CD4-positive, alpha-beta T cell treated with Interleukin-17A for 1 hour (primary cell): Measurements from ENCODE around the gene ZNF519.
"Not testable (repeated sequence)": the region's sequence is repeated elsewhere in the genome, so short reads cannot be mapped to it uniquely, and the experiment has no call there.

Experiments
- DNase-seq: peaks from one replicate; pipeline ENCODE4 v3.0.0-alpha.2; 2020

The ZNF519 gene

GRCh38 chr18:14132271-14132700 lies at the start of gene ZNF519:
Gene ZNF519 (minus strand): TSS chr18:14132435. CDS start chr18:14132277, 158 bp downstream.
- peak; percentile 95 for DNase-seq

GRCh38 chr18:14179306-14179705 lies 47.1 kb upstream of the ZNF519 start:
- no peak for DNase-seq

GRCh38 chr18:14178321-14179196 lies 46.3 kb upstream of the ZNF519 start:
- peak; percentile 86 for DNase-seq

- not testable (repeated sequence) for DNase-seq
Observed at GRCh38 chr18:14177540-14178320, 45.5 kb upstream of the ZNF519 start.

GRCh38 chr18:14175404-14175803 lies 43.2 kb upstream of the ZNF519 start:
- DNase-seq: not testable (repeated sequence)

GRCh38 chr18:14174706-14175085 lies 42.5 kb upstream of the ZNF519 start:
- DNase-seq: no peak

GRCh38 chr18:14174002-14174705 lies 41.9 kb upstream of the ZNF519 start:
- DNase-seq: not testable (repeated sequence)

GRCh38 chr18:14173116-14173951 lies 41.1 kb upstream of the ZNF519 start:
- not testable (repeated sequence) for DNase-seq

GRCh38 chr18:14172142-14173115 lies 40.2 kb upstream of the ZNF519 start:
- not testable (repeated sequence) for DNase-seq

- DNase-seq: not testable (repeated sequence)
Observed at GRCh38 chr18:14171301-14172141, 39.3 kb upstream of the ZNF519 start.

- DNase-seq: not testable (repeated sequence)
Observed at GRCh38 chr18:14170367-14171036, 38.3 kb upstream of the ZNF519 start.

- DNase-seq: not testable (repeated sequence)
Observed at GRCh38 chr18:14162915-14163314, 30.7 kb upstream of the ZNF519 start.

GRCh38 chr18:14151564-14152113 lies 19.4 kb upstream of the ZNF519 start:
- not testable (repeated sequence) for DNase-seq

GRCh38 chr18:14150766-14151165 lies 18.5 kb upstream of the ZNF519 start:
- not testable (repeated sequence) for DNase-seq

GRCh38 chr18:14149916-14150420 lies 17.7 kb upstream of the ZNF519 start:
- DNase-seq: not testable (repeated sequence)

- DNase-seq: not testable (repeated sequence)
Observed at GRCh38 chr18:14149121-14149850, 17.1 kb upstream of the ZNF519 start.

- DNase-seq: not testable (repeated sequence)
Observed at GRCh38 chr18:14147935-14148865, 16.0 kb upstream of the ZNF519 start.
